ENCODE data around the gene CDK2AP2. TPM values are rescaled to one million over a fixed set of nuclear protein-coding genes. Genes with fewer than 3 reads are reported as not detected.
A peak's percentile ranks its signal among the peaks of the same experiment; 100 is the strongest.

The CDK2AP2 gene
- total RNA-seq, 2 donors from 2014 or later = 57.1 to 91.9 TPM

- no peak for DNase-seq (ENCODE audit: low spot score)
- TF ChIP-seq POLR2AphosphoS5 (IDR thresholded peaks at IDR 0.05) (no peak), POLR2A (IDR thresholded peaks at IDR 0.05) (no peak), CTCF (IDR thresholded peaks at IDR 0.05) (no peak)
- peaks cover 4% of the 10 kb centered on the region for H3K4me1 ChIP-seq (replicated peaks)
- H3K36me3 ChIP-seq = peaks cover 0 to 4% of the 10 kb centered on the region in 2 donors
- WGBS = 81% methylated on average over 8 of the region's 8 CpGs
- H3K27ac ChIP-seq = no peak overlapping the region
- no peaks in the 10 kb centered on the region for H3K9me3 ChIP-seq
- H3K4me3 ChIP-seq = no peak overlapping the region
- H3K27me3 ChIP-seq (replicated peaks; ENCODE audit: insufficient read depth) = no peaks in the 10 kb centered on the region
- intact Hi-C loops (cut with DNase I) = no loop called here
Observed at GRCh38 chr11:67470337-67471002, 37.5 kb downstream of the CDK2AP2 start.

GRCh38 chr11:67469508-67469811, 38.5 kb downstream of the CDK2AP2 start:
- Histone ChIP-seq H3K36me3 (peaks cover 0 to 4% of the 10 kb centered on the region in 2 donors), H3K4me3 (peak overlapping the region; percentile 84 to 87), H3K27ac (peak overlapping the region; percentile 89 to 92), H3K9me3 (no peaks in the 10 kb centered on the region), H3K27me3 (replicated peaks; ENCODE audit: insufficient read depth) (no peaks in the 10 kb centered on the region), H3K4me1 (replicated peaks) (peaks cover 6% of the 10 kb centered on the region)
- TF ChIP-seq POLR2AphosphoS5 (IDR thresholded peaks at IDR 0.05) (no peak), CTCF (IDR thresholded peaks at IDR 0.05) (no peak), POLR2A (IDR thresholded peaks at IDR 0.05) (no peak)
- WGBS = 6% methylated on average over 9 of the region's 9 CpGs
- intact Hi-C loops (cut with DNase I) = loop anchor here (5.0 kb wide), 1 partner anchor 67 kb away; the partner anchor contains the start of genes PPP1CA and TBC1D10C
- no peak for DNase-seq (ENCODE audit: low spot score)

- TF ChIP-seq POLR2A (IDR thresholded peaks at IDR 0.05) = peak; percentile 80
- TF ChIP-seq CTCF (IDR thresholded peaks at IDR 0.05) = peak; percentile 24 to 63 (median 48)
- peak; percentile 92 for TF ChIP-seq POLR2AphosphoS5 (IDR thresholded peaks at IDR 0.05)
- Histone ChIP-seq H3K9me3 (no peaks in the 10 kb centered on the region), H3K4me3 (peak within 1 kb of the TSS; percentile 84 to 87), H3K4me1 (replicated peaks) (peaks cover 6% of the 10 kb centered on the region), H3K36me3 (peaks cover 0 to 4% of the 10 kb centered on the region in 2 donors), H3K27ac (peak within 1 kb of the TSS; percentile 89 to 92), H3K27me3 (replicated peaks; ENCODE audit: insufficient read depth) (no peaks in the 10 kb centered on the region)
- DNase-seq (ENCODE audit: low spot score) = peak; percentile 90
- intact Hi-C loops (cut with DNase I) = loop anchor here (5.0 kb wide), 1 partner anchor 67 kb away; the partner anchor contains the start of genes PPP1CA and TBC1D10C
- WGBS = under 1% methylated on average over 36 of the region's 76 CpGs
Observed at GRCh38 chr11:67468759-67469507, 39.0 kb downstream of the CDK2AP2 start, which contains the start of gene TMEM134. TSS of gene TMEM134 (minus strand) at chr11:67469251. CDS start at chr11:67469192, 59 bp downstream.

GRCh38 chr11:67468456-67468758, 39.6 kb downstream of the CDK2AP2 start:
- no peaks in the 10 kb centered on the region for H3K9me3 ChIP-seq
- DNase-seq (ENCODE audit: low spot score) = no peak
- H3K27ac ChIP-seq = peak overlapping the region; percentile 89 to 92
- TF ChIP-seq CTCF (IDR thresholded peaks at IDR 0.05) (no peak), POLR2AphosphoS5 (IDR thresholded peaks at IDR 0.05) (no peak), POLR2A (IDR thresholded peaks at IDR 0.05) (no peak)
- H3K4me1 ChIP-seq (replicated peaks) = peaks cover 6% of the 10 kb centered on the region
- peaks cover 0 to 4% of the 10 kb centered on the region in 2 donors for H3K36me3 ChIP-seq
- WGBS = 3% methylated on average over 6 of the region's 6 CpGs
- H3K4me3 ChIP-seq = peak overlapping the region; percentile 84 to 87
- H3K27me3 ChIP-seq (replicated peaks; ENCODE audit: insufficient read depth) = no peaks in the 10 kb centered on the region
- intact Hi-C loops (cut with DNase I) = loop anchor here (5.0 kb wide), 1 partner anchor 66 kb away; the partner anchor contains the start of genes PPP1CA and TBC1D10C

All from prostate gland (tissue), 2 donors.